Nasal cavity respiratory epithelium epithelial cell of viscerocranial mucosa (primary cell): ENCODE data around the gene RRP1. TPM values are rescaled to one million over a fixed set of nuclear protein-coding genes. Genes with fewer than 3 reads are reported as not detected.

Experiments
- total RNA-seq: library from RNA; depleted of rRNA; stranded (reverse); fragments of >200 nt; gene quantifications from 2 replicates; pipeline ENCODE4 v1.2.3, GENCODE V29; 2014

The RRP1 gene, protein sequence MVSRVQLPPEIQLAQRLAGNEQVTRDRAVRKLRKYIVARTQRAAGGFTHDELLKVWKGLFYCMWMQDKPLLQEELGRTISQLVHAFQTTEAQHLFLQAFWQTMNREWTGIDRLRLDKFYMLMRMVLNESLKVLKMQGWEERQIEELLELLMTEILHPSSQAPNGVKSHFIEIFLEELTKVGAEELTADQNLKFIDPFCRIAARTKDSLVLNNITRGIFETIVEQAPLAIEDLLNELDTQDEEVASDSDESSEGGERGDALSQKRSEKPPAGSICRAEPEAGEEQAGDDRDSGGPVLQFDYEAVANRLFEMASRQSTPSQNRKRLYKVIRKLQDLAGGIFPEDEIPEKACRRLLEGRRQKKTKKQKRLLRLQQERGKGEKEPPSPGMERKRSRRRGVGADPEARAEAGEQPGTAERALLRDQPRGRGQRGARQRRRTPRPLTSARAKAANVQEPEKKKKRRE
- total RNA-seq = 28.7 and 41.9 TPM in 2 replicates

DNA sequence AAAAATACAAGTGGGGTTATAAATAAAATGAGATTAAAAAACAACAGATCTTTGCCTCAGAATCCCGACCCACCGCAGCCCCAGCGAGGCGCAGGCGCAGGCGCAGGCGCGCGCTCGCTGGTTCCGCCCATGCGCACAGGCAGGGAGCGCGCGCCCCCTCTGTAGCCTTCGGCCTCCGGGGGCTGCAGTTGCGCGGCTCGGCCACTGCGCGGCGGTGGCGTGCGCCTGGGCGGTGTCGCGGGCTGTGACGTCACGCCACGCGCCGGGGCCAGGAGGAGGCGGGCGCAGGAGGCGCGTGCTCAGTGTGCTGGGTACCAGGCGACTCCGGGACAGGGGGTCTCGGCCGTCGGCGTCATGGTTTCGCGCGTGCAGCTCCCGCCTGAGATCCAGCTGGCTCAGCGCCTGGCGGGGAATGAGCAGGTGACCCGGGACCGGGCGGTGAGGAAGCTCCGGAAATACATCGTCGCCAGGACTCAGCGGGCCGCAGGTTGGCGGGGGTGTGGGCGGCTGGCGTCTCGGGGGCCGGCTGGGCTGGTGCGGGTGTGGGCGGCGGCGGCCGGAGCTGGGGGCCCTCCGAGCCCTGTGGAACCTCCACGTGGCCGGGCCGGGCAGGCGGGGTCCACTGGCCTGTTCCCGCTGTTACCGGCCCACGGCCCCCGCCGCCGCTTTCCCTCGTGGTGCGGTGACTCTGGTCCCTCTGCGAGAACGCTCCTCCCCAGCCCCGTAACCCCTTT, at the start of gene RRP1:
RRP1 (plus strand) TSS at position 302 of the 734 bp plus-strand sequence; CDS start at position 355, 53 bp downstream.

DNA sequence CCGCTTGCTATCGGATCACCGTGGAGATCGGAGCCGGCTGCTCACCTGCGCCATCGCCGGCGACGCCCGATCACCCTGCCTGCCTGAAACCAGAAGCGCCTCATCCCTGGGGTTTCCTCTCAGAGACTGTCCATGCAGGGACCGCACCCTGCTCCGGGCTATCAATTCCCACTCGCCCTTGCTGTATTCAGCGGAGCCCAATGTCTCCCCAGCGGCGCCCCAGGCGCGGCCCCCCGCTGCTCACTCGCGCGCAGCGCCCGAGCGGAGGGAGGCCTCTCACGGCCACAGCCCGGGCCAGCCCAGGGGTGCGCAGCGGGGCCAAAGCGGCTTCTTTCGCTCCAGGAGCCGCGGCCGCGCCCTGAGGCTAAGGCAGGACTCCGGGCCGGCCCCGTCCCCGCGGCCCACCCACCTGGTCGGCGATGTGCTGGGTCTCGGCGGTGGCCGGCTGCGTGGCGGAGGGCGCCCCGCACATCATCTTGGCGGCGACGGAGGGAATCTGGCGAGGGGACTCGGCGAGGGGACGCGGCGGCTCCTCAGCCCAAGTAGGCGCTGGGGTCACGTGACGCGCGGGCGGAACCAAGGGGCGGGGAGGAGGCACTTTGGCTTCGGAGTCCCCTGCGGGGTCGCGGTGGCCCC, 13.5 kb upstream of the RRP1 start, which contains the start of gene CSTB:
CSTB (minus strand) TSS at position 514 of the 636 bp plus-strand sequence; CDS start at position 475, 39 bp downstream.

Other genes starting within 250 kb of the RRP1 start
- 6.2 and 8.5 TPM in 2 replicates for gene HSF2BP, start 130.1 kb upstream of the RRP1 start, total RNA-seq
- 37.9 and 44.4 TPM in 2 replicates for gene RRP1B, start 130.0 kb upstream of the RRP1 start, total RNA-seq
- gene PDXK, start 70.4 kb upstream of the RRP1 start, total RNA-seq = 193 and 430 TPM in 2 replicates
- gene CSTB, start 13.3 kb upstream of the RRP1 start, total RNA-seq = 52.3 and 85.7 TPM in 2 replicates
- 43.4 and 113 TPM in 2 replicates for gene AGPAT3, start 75.6 kb downstream of the RRP1 start, total RNA-seq
- gene TRAPPC10, start 222.7 kb downstream of the RRP1 start, total RNA-seq = 19.8 and 33.4 TPM in 2 replicates